Activated T-cell treated with anti-CD3 and anti-CD28 coated beads for 4 hours (primary cell): ENCODE data around the gene GADD45B.

Experiments
- DNase-seq: peaks from one replicate; pipeline ENCODE4 v3.0.0-alpha.2; 2020

Gene GADD45B

GRCh38 chr19:2475702-2476450 lies at the start of gene GADD45B:
Gene GADD45B (plus strand): TSS chr19:2476127. CDS start chr19:2476359, 232 bp downstream.
- DNase-seq = peak; percentile 98

- peak; percentile 32 for DNase-seq
Measured at GRCh38 chr19:2426611-2427428, 49.1 kb upstream of the GADD45B start.

- DNase-seq = peak; percentile 94
Measured at GRCh38 chr19:2427429-2428320, 48.3 kb upstream of the GADD45B start, which contains the start of gene TIMM13. Gene TIMM13 (minus strand): TSS chr19:2427586. CDS start chr19:2427533, 53 bp downstream.

GRCh38 chr19:2428321-2428690 lies 47.6 kb upstream of the GADD45B start:
- DNase-seq = no peak

GRCh38 chr19:2428756-2429711 lies 46.9 kb upstream of the GADD45B start:
- no peak for DNase-seq

- DNase-seq = no peak
Measured at GRCh38 chr19:2429917-2430535, 45.9 kb upstream of the GADD45B start.

- no peak for DNase-seq
Measured at GRCh38 chr19:2431318-2432055, 44.4 kb upstream of the GADD45B start.

GRCh38 chr19:2432131-2432848 lies 43.6 kb upstream of the GADD45B start:
- DNase-seq = no peak

- DNase-seq = no peak
Measured at GRCh38 chr19:2433854-2434253, 42.1 kb upstream of the GADD45B start.

- no peak for DNase-seq
Measured at GRCh38 chr19:2434267-2434666, 41.7 kb upstream of the GADD45B start.

GRCh38 chr19:2434721-2435265 lies 41.1 kb upstream of the GADD45B start:
- DNase-seq = no peak

GRCh38 chr19:2436384-2436783 lies 39.5 kb upstream of the GADD45B start:
- DNase-seq = no peak

- DNase-seq = no peak
Measured at GRCh38 chr19:2436926-2437325, 39.0 kb upstream of the GADD45B start.

- no peak for DNase-seq
Measured at GRCh38 chr19:2438178-2438577, 37.7 kb upstream of the GADD45B start.

GRCh38 chr19:2440515-2440914 lies 35.4 kb upstream of the GADD45B start:
- DNase-seq = no peak

- no peak for DNase-seq
Measured at GRCh38 chr19:2441096-2441752, 34.7 kb upstream of the GADD45B start.

- DNase-seq = no peak
Measured at GRCh38 chr19:2443116-2443784, 32.7 kb upstream of the GADD45B start.

GRCh38 chr19:2443785-2444182 lies 32.1 kb upstream of the GADD45B start:
- DNase-seq = no peak
